Fibroblast of villous mesenchyme (primary cell): ENCODE measurements around the gene PON2. TPM values are rescaled to one million over a fixed set of nuclear protein-coding genes. Genes with fewer than 3 reads are reported as not detected.

ENCODE experiments used
- DNase-seq: peaks from one replicate; pipeline ENCODE4 v3.0.0-alpha.2; 2010; ENCODE audit warnings: low read depth
- H3K4me3 ChIP-seq: 2 replicates; pipeline ENCODE4 v1.5.1; 2011; ENCODE audit warnings: low read depth, mild to moderate bottlenecking, low read length
- total RNA-seq: library from RNA; depleted of rRNA; stranded (reverse); fragments of >200 nt; gene quantifications from 2 replicates; pipeline ENCODE4 v1.2.3, GENCODE V29; 2012
- TF ChIP-seq, protein P1 (sequence below): IDR thresholded peaks from 2 replicates; pipeline ENCODE4 v1.5.1; 2012; ENCODE audit warnings: low read depth, mild to moderate bottlenecking, low read length; ENCODE audit not compliant: insufficient read depth

Gene PON2
- 74.1 and 95.9 TPM in 2 replicates for total RNA-seq

DNA sequence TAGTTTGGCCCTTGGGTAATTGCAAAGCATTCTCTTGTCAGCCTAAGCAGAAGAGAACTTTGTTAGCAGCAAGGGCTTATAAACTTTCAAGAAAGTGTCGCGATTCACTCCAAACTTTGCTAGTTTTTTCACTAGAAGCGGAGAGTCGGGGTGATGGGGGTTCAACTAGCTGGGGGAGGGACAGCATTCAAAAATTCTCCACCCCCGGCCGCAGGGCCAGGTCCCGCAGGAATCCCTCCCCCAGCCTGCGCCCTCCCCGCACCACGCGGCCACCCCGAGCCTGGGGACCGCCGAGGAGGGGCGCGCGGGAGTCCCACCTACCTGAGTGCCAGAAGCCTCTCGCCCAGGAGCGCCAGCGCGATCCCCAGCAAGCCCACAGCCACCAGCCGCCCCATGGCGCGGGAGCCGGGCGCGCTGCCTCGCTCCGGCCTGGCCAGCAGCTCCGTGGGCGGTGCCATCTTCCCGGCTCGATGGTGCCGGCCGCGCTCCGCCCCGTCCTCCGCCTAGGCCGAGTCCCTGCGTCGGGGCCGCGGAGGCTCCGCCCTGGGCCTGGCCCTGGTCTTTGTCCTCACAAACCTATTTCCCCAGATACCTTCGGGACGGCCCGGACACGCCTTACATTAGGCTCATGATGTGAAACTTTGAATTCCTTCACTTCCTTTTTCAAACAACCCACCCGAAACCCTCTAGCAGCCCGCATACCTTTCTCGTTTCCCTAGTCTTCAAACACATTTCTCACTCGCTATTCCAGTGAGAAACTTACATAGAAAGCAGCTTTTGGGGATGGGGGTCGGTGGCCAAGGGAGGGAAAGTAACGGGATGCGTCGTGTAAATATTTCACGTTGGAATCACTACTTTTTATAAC, at the start of gene PON2:
Gene PON2, minus strand, starts transcription at position 472 of the 865 bp plus-strand sequence. Its CDS starts 77 bp downstream, at position 395.
- peak within 1 kb of the TSS; percentile 73 for H3K4me3 ChIP-seq
- TF ChIP-seq, protein P1, sequence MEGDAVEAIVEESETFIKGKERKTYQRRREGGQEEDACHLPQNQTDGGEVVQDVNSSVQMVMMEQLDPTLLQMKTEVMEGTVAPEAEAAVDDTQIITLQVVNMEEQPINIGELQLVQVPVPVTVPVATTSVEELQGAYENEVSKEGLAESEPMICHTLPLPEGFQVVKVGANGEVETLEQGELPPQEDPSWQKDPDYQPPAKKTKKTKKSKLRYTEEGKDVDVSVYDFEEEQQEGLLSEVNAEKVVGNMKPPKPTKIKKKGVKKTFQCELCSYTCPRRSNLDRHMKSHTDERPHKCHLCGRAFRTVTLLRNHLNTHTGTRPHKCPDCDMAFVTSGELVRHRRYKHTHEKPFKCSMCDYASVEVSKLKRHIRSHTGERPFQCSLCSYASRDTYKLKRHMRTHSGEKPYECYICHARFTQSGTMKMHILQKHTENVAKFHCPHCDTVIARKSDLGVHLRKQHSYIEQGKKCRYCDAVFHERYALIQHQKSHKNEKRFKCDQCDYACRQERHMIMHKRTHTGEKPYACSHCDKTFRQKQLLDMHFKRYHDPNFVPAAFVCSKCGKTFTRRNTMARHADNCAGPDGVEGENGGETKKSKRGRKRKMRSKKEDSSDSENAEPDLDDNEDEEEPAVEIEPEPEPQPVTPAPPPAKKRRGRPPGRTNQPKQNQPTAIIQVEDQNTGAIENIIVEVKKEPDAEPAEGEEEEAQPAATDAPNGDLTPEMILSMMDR: no peak
- DNase-seq: peak; percentile 74

GRCh38 chr7:95482424-95482823, 47.6 kb upstream of the PON2 start:
- TF ChIP-seq, protein P1: no peak
- peak; percentile 68 for DNase-seq
- H3K4me3 ChIP-seq: no peak overlapping the region

DNA sequence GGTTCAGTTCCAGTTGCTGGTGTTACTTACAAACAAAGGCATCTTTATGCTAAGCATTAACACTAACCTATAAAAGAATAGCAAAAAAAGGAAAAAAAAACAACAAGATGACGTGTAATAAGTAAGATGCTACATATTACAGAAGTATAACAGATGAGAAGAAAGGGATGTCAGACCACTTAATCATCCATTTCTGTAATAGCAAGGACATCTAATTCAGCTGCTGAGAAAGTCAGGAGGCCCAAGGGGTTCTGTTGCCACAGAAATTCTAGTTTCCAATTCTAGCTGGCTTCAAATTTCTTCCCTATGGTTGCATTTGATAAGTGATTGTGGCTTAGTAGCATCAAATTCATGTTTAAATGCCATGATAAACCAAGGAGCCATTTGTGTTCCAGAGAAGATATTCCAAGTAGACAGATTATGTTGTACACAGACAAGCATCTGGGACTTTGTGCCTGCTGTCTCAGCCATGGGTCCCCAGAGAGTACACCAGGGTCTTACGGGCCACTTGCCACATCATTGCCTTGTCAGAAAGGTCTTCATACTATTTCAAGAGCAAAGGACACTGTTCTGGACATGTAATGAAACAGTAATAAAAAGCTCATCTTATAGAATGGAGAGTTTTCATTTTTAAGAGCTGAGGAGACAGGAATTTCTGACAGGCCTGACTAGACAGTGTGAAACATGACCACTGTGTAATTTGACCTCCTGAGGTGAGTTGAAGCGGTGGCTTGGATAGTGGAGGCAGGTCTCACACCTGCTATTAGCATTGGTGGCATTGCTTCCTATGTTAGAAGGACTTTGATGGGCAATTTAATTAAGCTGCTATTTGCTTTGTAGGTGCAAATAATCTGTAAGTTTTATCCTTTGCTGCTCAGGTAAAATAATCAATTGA, 46.7 kb upstream of the PON2 start:
- no peak for DNase-seq
- no peak overlapping the region for H3K4me3 ChIP-seq
- TF ChIP-seq, protein P1: no peak

GRCh38 chr7:95479992-95480624, 45.3 kb upstream of the PON2 start:
- no peak for DNase-seq
- TF ChIP-seq, protein P1: no peak
- H3K4me3 ChIP-seq: no peak overlapping the region

- H3K4me3 ChIP-seq: peak overlapping the region; percentile 33
- peak; percentile 40 for DNase-seq
- TF ChIP-seq, protein P1: peak; percentile 53
These were observed 43.6 kb upstream of the PON2 start for GRCh38 chr7:95478272-95479037.
